ENCODE data around the gene KAT8. TPM values are rescaled to one million over a fixed set of nuclear protein-coding genes. Genes with fewer than 3 reads are reported as not detected.

Gene KAT8
- 33.3 to 40.2 TPM (median 36.9 TPM) in 5 replicates for total RNA-seq (2022; extraction: Qiagen RNA extraction; ENCODE audit: low read depth)

GRCh38 chr16:31117384-31118222, at the start of gene KAT8:
Gene KAT8 (plus strand): TSS chr16:31117664. CDS start chr16:31117682, 18 bp downstream.

GRCh38 chr16:31073970-31074813, 43.3 kb upstream of the KAT8 start, which contains the start of the genes ZNF646 and ZNF668:
Gene ZNF646 (plus strand): TSS chr16:31074422. CDS start chr16:31076325, 1,903 bp downstream.
Gene ZNF668 (minus strand): TSS chr16:31074240. CDS start chr16:31064459, 9,781 bp downstream.

DNA sequence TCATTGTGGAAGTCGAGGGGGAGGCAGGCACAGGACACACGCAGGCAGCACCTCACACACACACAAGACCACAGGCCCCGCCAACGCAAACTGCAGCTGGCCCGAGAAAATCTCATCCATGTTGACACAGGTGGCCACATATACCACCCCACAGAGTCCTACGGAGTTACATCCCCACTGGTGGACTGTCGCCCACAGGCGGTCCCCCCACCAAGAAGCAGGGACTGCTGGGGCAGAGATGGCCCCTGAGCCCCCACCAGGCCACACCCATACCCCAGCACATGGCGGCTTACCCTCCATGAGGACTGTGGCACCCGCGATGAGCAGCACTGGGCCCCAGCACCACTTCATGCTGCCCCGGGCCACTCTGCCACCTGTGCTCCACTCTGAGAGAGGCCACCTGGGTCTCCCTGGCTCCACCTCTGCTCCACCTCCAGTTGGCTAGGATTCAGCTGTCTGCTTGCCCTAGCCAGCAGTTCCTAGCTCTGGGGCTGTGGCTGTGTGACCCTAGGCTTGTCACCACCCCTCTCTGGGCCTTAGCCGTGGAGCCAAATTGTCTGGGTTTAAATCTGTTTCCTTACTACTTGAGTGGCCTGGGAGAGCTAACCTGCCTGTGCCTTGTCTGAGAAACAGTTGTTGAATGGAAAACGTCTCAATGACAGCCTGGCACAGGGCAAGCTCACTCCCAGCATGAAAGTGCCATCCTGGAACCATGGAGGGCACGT, 28.8 kb upstream of the KAT8 start, which contains the start of gene PRSS53:
Gene PRSS53, minus strand, starts transcription at position 485 of the 725 bp plus-strand sequence. Its CDS starts 134 bp downstream, at position 351.

GRCh38 chr16:31094424-31095120, 22.9 kb upstream of the KAT8 start, which contains the start of gene VKORC1:
Gene VKORC1 (minus strand): TSS chr16:31094797. CDS start chr16:31094729, 68 bp downstream.

DNA sequence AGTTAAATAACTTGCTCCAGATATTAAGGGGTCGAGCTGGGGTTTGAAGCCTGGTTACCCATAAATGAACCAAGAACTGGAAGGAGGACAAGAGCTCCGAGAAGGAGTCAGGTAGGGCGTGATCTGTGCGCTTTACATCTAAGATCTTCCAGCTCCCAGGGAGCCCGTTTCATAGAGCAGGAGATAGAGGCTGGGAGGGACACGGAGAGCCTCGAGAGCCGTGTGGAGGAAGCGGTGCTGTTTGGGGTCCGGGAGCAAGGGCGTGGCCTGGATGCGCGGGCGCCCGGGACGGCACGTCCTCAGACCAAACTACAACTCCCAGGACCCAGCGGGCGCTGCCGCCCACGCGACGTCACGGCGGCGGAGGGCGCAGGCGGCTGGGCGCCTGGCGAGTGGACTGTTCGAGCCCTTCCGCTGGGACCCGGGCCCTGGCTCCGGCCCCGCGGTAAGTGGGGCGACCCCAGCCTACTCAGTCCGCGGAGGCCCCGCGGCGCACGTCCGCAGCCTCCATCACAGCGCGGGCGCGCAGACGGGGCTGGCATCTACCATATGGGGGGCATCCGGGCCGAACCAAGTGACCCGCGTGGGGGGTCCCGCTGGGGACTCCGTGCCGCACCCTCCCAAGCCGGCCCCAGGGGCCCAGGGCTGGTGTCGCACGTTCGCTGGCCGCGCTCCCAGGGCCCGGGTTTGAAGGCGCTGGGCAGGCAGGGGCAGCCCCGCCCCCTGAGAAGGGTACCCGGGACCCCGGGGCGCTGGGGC, 9.2 kb upstream of the KAT8 start, which contains the start of gene BCKDK:
Gene BCKDK, plus strand, starts transcription at position 352 of the 759 bp plus-strand sequence. CDS start 838 bp downstream, outside the sequence.

GRCh38 chr16:31135535-31136286, 18.2 kb downstream of the KAT8 start, which contains the start of gene PRSS8:
Gene PRSS8 (minus strand): TSS chr16:31135727. CDS start chr16:31135498, 229 bp downstream.

DNA sequence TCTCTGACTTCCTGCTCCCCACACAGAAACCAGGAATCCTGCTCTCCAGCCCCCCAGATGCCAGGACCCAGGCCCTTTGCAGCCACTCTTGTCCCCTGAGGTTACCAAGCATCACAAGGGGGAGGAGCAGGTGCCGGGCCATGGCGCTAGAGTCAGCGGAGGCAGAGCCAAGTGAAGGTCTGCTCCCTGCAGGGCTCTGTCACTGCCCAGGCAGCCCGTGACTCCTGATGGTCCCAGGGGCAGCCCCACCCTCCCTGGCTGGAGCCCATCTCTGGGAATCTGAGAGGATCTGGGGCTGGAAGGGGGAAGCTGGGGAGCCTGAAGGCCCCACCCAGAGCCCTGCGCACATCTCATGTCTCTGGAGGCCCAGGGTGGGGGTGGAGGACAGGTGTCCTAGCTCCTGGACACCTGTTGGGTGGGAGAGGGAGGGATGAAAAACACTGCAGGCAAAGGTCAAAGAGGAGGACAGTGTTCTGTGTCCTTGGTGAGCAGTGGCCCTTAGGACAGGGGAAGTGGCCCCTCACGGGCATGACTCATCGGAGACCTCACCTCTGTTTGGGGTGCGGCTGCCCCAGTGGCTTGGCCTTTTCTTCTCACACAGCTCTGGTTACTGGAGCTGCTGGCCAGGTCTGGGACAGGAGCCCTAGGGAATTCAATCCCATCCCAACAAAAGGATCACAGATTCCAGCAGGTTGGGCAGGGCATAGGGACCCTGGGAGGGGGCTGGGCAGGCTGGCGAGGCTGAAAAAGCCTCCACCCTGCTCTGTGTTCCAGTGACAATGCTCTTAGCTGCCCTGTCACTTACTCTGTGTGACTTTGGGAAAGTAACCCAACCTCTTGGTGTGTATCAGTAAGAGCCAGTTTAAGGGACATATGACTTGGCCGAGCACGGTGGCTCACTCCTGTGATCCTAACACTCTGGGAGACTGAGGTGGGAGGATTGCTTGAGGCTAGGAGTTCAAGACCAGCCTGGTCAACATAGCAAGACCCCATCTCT, 32.7 kb downstream of the KAT8 start, which contains the start of gene PRSS36:
Gene PRSS36, minus strand, starts transcription at position 173 of the 997 bp plus-strand sequence. Its CDS starts 31 bp downstream, at position 142.

DNA sequence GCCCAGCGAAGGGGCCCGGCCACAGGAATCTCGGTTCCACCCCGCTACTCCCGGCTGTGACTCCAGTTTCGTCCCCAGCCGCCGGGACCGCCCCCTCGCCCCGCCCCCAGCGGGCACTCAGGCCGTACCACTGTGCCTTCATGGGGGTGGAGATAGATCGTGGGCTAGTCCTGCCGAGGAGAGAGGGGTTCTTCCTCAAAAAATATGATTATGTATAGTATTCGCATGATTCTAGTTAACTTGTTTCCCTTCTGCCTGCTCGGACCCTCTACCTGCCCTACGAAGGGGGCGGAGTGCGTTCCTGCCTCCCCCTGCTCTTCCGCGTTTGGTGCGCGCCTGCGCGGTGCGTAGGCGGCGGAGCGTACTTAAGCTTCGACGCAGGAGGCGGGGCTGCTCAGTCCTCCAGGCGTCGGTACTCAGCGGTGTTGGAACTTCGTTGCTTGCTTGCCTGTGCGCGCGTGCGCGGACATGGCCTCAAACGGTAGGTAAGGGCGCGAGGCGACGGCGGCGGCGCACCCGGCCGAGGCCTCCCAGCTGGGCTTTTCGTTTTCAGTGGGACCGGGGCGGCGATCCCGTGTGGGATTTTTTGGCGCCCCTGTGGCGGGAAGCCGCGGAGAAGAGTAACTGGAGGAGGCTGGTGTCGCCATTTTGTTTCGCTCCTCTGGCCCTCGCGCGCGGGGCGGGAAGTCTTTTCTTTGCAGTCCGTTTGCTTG, 62.4 kb downstream of the KAT8 start, which contains the start of gene FUS:
Gene FUS, plus strand, starts transcription at position 393 of the 713 bp plus-strand sequence. Its CDS starts 76 bp downstream, at position 469.

Other genes starting within 250 kb of the KAT8 start
- gene BCL7C, start 223.6 kb upstream of the KAT8 start, total RNA-seq (2022; extraction: Qiagen RNA extraction; ENCODE audit: low read depth): 26.5 to 41.9 TPM (median 38.4 TPM) in 5 replicates
- 0.08 to 0.23 TPM (median 0.16 TPM) in 4 of 5 replicates, not detected in the other for gene CTF1, start 221.1 kb upstream of the KAT8 start, total RNA-seq (2022; extraction: Qiagen RNA extraction; ENCODE audit: low read depth)
- 11.6 to 23.8 TPM (median 19.2 TPM) in 5 replicates for gene FBXL19, start 194.1 kb upstream of the KAT8 start, total RNA-seq (2022; extraction: Qiagen RNA extraction; ENCODE audit: low read depth)
- 9.1 to 16.9 TPM (median 13.9 TPM) in 5 replicates for gene ORAI3, start 168.6 kb upstream of the KAT8 start, total RNA-seq (2022; extraction: Qiagen RNA extraction; ENCODE audit: low read depth)
- gene SETD1A, start 159.9 kb upstream of the KAT8 start, total RNA-seq (2022; extraction: Qiagen RNA extraction; ENCODE audit: low read depth): 16.7 to 23.8 TPM (median 21.6 TPM) in 5 replicates
- gene HSD3B7, start 132.5 kb upstream of the KAT8 start, total RNA-seq (2022; extraction: Qiagen RNA extraction; ENCODE audit: low read depth): 11.4 to 17.0 TPM (median 13.8 TPM) in 5 replicates
- gene STX1B, start 107.0 kb upstream of the KAT8 start, total RNA-seq (2022; extraction: Qiagen RNA extraction; ENCODE audit: low read depth): 1.5 to 2.1 TPM (median 1.5 TPM) in 5 replicates
- 62.9 to 80.5 TPM (median 68.1 TPM) in 5 replicates for gene STX4, start 84.1 kb upstream of the KAT8 start, total RNA-seq (2022; extraction: Qiagen RNA extraction; ENCODE audit: low read depth)
- 11.0 to 20.6 TPM (median 18.0 TPM) in 5 replicates for gene ZNF668, start 43.4 kb upstream of the KAT8 start, total RNA-seq (2022; extraction: Qiagen RNA extraction; ENCODE audit: low read depth)
- gene ZNF646, start 43.2 kb upstream of the KAT8 start, total RNA-seq (2022; extraction: Qiagen RNA extraction; ENCODE audit: low read depth): 8.7 to 11.9 TPM (median 9.7 TPM) in 5 replicates
- 0.61 to 1.4 TPM (median 1.1 TPM) in 5 replicates for gene PRSS53, start 28.7 kb upstream of the KAT8 start, total RNA-seq (2022; extraction: Qiagen RNA extraction; ENCODE audit: low read depth)
- 101 to 142 TPM (median 140 TPM) in 5 replicates for gene VKORC1, start 22.9 kb upstream of the KAT8 start, total RNA-seq (2022; extraction: Qiagen RNA extraction; ENCODE audit: low read depth)
- 34.4 to 51.3 TPM (median 45.9 TPM) in 5 replicates for gene BCKDK, start 9.3 kb upstream of the KAT8 start, total RNA-seq (2022; extraction: Qiagen RNA extraction; ENCODE audit: low read depth)
- 0.26 to 0.91 TPM (median 0.28 TPM) in 5 replicates for gene PRSS8, start 18.1 kb downstream of the KAT8 start, total RNA-seq (2022; extraction: Qiagen RNA extraction; ENCODE audit: low read depth)
- 0.29 to 1.2 TPM (median 0.65 TPM) in 5 replicates for gene PRSS36, start 32.4 kb downstream of the KAT8 start, total RNA-seq (2022; extraction: Qiagen RNA extraction; ENCODE audit: low read depth)
- 501 to 589 TPM (median 572 TPM) in 5 replicates for gene FUS, start 62.5 kb downstream of the KAT8 start, total RNA-seq (2022; extraction: Qiagen RNA extraction; ENCODE audit: low read depth)
- gene PYCARD, start 85.1 kb downstream of the KAT8 start, total RNA-seq (2022; extraction: Qiagen RNA extraction; ENCODE audit: low read depth): 27.9 to 44.1 TPM (median 37.7 TPM) in 5 replicates
- 0.02 to 0.14 TPM (median 0.05 TPM) in 5 replicates for gene TRIM72, start 96.5 kb downstream of the KAT8 start, total RNA-seq (2022; extraction: Qiagen RNA extraction; ENCODE audit: low read depth)
- not detected in 5 replicates for gene PYDC1, start 99.5 kb downstream of the KAT8 start, total RNA-seq (2022; extraction: Qiagen RNA extraction; ENCODE audit: low read depth)
- gene ITGAM, start 142.3 kb downstream of the KAT8 start, total RNA-seq (2022; extraction: Qiagen RNA extraction; ENCODE audit: low read depth): 1.9 to 2.9 TPM (median 2.1 TPM) in 5 replicates
- gene ITGAX, start 237.5 kb downstream of the KAT8 start, total RNA-seq (2022; extraction: Qiagen RNA extraction; ENCODE audit: low read depth): 1.1 to 1.6 TPM (median 1.2 TPM) in 5 replicates

All from A549 treated with RU486 at 1 μM for 4 hours (cell line).